Ecto neural progenitor cell (in vitro differentiated cells): ENCODE measurements around the gene TMEM140.

Source experiments
- DNase-seq: peaks from one replicate; pipeline ENCODE4 v3.0.0-alpha.2; 2018; ENCODE audit warnings: low spot score

The TMEM140 gene

DNA sequence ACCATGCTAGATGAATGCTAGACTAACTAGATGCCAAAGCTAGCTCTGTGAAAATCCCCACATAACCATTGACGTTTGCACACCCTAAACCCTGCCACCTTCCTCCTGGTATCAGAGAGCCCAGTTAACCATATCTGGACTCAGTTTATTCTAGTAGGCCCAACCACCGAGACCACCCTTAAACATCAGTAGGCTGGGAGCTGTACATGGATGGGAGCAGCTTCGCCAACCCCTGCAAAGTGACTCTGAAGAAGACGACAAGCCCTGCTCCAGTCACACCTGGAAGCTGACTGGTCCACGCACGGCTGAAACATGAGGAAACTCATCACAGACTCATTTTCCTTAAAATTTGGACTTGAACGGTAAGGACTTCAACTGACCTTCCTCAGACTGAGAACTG lies 27.1 kb downstream of the TMEM140 start:
- no peak for DNase-seq

GRCh38 chr7:135175931-135176330 lies 28.1 kb downstream of the TMEM140 start:
- no peak for DNase-seq

- no peak for DNase-seq
Measured at GRCh38 chr7:135177028-135177696, 29.3 kb downstream of the TMEM140 start.

DNA sequence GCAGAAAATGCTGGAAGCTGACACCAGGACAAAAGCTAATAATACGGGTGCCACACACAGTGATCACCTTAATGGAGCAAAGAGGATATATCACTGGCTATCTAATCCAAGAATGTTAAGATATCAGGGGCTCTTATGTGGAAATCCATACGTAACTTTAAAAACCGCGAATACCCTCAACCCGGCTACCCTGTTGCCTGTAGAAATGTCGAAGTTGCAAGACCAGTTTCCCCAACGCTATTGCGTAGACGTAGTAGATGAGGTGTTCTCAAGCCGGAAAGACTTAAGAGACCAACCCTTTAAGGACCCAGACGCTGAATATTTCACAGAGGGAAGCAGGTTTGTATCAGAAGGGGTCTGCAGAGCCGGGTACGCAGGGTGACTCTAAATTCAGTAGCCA lies 30.5 kb downstream of the TMEM140 start:
- no peak for DNase-seq

GRCh38 chr7:135179321-135179925 lies 31.6 kb downstream of the TMEM140 start:
- no peak for DNase-seq

DNA sequence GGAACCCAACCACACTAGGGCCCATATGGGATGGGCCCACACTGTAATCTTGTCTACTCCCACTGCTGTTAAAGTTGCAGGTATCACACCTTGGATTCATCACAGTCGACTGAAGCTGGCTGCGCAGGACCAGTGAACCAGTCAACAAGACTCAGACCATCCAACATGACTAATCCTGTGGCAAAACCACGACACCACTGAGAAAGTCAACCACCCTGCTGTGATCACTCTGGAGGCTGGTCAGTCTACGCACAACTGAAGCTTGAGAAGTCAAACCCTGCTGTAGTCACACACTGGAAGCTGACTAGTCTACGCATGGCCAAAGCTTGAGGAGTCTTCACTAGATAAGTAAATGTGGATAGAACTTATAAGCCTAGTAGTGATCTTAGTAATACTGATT lies 32.2 kb downstream of the TMEM140 start:
- no peak for DNase-seq

DNA sequence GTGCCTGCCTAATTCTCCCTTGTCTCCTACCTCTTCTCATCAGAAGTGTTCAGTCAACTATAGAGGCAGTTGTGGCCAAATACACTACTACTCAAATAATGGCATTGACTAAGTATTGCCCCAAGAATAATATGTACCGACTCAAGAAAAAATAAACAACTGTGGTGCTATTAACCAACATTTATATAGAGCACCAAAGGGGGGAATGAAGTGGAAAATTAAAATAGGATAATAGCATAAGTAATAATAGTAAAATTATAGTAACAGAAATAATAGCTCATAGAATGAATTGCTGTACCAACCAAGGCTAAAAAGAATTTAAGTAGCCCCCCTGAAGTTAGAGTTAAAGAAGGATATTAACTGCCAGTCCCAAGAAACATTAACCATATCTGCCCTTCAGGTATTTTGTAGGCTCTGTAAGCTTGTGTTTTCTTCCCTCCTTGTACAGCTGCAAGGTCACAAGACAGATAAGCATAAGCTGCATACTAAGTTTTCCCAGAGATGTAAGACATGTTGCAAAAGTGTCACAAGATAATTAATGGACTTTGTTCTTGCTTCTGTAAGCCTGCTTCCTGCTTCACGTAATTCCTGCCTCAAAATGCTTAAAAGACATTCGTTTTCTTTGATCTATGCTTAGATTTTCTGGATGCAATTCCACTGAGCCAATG lies 33.5 kb downstream of the TMEM140 start:
- no peak for DNase-seq

- no peak for DNase-seq
Measured at GRCh38 chr7:135181929-135182678, 34.2 kb downstream of the TMEM140 start.

DNA sequence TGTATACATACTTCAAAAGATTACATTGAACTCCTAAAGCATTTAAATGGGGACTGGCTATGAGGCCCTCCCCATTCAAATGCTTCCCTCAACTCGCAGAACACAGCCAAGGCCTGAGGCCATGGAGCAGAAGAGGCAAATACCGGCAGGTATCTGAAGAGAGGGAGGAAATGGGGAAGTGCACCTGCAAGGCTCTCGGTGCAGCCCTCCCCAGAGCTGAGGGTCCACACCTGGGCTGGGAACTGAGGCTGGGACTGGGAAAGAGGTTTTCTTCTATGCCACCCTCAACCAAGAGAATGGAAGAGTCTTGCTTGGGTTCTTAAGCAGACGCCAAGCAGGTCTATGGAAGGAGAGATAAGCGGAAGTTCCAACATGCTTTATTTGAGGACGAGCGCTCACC lies 35.6 kb downstream of the TMEM140 start:
- no peak for DNase-seq

- DNase-seq = no peak
Measured at GRCh38 chr7:135184254-135184841, 36.5 kb downstream of the TMEM140 start.

DNA sequence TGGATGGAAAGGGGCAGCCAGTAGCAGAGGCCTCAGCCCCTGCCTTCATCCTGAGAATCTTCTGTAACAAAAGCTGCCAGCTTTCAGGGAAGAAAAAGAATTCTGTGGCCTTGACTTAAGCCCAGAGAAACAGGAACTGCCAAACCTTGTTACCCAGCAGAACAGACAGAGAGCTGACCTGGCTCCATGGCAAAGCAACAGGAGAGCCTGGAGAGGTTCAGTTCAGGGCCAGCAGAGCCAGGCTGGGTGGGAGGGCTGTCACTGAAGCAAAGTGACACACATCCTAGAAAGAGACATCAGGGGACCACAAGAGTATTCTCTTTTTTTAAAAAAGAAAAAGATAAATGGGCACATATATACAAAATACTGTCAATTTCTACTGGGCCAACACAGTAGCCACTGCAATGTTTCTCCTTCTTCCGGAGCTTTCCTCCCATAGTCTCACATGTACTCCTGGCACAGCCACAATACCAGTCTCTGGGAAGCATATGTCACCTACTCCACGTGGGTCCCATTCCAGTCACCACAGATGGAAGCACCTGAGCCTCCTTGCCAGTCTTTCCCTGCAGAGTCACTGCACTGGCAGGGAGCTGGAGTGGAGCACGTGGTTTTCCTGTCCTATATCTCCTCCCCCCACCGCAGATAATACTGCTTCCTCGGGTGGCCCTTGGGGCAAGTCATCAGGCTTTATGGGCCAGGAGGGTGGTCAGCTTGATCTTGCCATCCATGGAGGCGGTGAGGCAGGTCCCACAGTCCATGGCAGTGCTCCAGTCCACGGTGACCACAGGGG lies 37.8 kb downstream of the TMEM140 start:
- DNase-seq = no peak

DNA sequence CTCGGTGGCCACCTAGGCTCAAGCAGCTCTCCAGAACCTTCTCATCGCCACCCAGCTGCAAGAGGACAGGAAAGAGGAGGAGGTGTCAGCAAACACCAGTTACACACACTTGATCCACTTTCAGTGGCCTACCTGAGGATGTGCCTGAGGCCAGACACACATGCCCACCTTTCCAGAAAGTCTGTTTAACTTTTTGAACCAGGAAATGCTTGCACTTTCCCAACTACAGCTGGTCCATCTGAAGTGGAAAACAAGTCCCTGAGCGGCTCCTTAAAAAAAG lies 38.3 kb downstream of the TMEM140 start:
- DNase-seq = no peak

DNA sequence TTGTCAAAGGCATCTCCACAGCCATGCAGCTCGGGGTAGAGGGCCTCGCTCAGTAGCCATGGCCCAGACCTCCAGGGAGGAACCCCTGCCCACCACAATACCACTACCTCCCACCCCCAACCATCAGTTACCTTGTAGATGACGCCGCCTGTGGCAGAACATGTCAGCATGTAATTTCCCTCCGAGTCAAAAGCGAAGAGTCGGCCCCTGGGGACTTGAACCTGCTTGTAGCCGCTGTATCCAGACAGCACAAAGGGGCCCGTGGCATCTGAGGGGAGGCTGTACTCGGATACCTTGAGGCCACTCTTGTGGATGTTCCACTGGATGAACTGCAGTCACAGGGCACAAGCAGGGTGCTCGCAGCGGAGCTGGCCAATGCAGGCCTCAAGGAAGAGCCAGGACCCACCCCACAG lies 39.0 kb downstream of the TMEM140 start:
- no peak for DNase-seq

- DNase-seq = no peak
Measured at GRCh38 chr7:135188298-135188984, 40.6 kb downstream of the TMEM140 start.

GRCh38 chr7:135189221-135189662 lies 41.4 kb downstream of the TMEM140 start:
- DNase-seq = no peak

GRCh38 chr7:135189961-135190360 lies 42.1 kb downstream of the TMEM140 start:
- DNase-seq = no peak

DNA sequence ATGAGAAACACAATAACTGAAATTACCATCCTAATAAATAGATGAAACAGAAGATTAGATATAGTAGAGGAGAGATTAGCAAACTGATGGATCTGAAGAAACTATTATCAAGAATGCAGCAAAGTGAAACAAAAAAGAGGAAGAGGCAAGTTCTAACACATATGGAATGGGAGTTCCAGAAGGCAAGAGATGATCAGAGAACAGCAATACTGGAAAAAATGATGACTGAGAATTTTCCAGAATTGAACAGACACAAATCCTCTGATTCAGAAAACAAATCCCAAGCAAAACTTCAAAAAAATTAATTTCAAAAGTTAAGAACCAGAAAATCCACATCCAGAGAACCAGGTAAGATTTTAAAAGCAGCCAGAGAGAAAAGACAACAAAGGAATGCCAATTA lies 42.8 kb downstream of the TMEM140 start:
- DNase-seq = no peak

GRCh38 chr7:135192914-135193536 lies 45.2 kb downstream of the TMEM140 start:
- peak; percentile 33 for DNase-seq

- DNase-seq = peak; percentile 16
Measured at GRCh38 chr7:135193615-135194081, 45.8 kb downstream of the TMEM140 start.

DNA sequence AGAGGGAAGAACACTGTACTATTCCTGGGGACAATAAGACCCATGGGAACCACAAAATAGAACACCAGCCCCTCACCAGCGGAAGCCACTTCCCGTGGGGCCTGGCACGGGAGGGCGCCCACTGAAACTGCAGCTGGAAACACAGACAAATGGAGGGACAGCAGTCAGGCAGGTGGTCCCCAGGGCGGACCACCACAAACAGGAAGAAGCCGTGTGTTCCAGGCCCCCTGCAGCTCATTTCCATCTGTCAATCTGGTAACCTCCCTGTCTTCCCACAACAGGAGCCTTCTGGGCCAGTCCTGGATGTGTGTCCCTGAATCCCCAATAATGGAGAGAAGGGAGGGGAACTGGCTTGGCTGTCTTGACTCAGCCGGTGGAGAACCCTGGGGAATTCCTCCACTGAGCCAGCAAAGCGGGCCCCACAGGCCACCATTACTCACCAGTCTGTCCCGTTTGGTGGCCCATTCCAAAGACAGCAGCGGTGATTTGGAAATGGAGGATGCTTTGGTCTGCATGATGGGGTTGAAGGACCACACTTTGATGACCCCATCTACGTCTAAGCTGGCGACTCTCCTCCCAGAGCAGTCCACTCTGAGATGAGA lies 46.7 kb downstream of the TMEM140 start:
- DNase-seq = peak; percentile 16
